Skeletal muscle tissue (tissue), 4 donors: ENCODE data around the gene ZBTB7B. TPM values are rescaled to one million over a fixed set of nuclear protein-coding genes. Genes with fewer than 3 reads are reported as not detected.

Source experiments
- H3K27ac ChIP-seq: one replicate; pipeline ENCODE4 v1.7.0; 2013; ENCODE audit warnings: mild to moderate bottlenecking, low read depth, low read length, inconsistent platforms
- H3K27me3 ChIP-seq, 3 donors: one replicate each; pipeline ENCODE4 v1.7.0; 2013; ENCODE audit warnings: low read length in 3 of 3; ENCODE audit not compliant: control insufficient read depth in 3 of 3, insufficient read depth in 3 of 3
- H3K36me3 ChIP-seq, 3 donors: one replicate each; pipeline ENCODE4 v1.7.0; 2013; ENCODE audit warnings: low read length in 3 of 3; ENCODE audit not compliant: control insufficient read depth in 3 of 3, insufficient read depth in 3 of 3
- H3K4me1 ChIP-seq, 3 donors: one replicate each; pipeline ENCODE4 v1.7.0; 2013; ENCODE audit warnings: low read length in 3 of 3, mild to moderate bottlenecking in 3 of 3; ENCODE audit not compliant: control insufficient read depth in 3 of 3, insufficient read depth in 3 of 3
- H3K4me3 ChIP-seq, 3 donors: one replicate each; pipeline ENCODE4 v1.7.0; 2013; ENCODE audit warnings: low read length in 3 of 3
- H3K9ac ChIP-seq, 3 donors: one replicate each; pipeline ENCODE4 v1.7.0; 2013; ENCODE audit warnings: low read length in 3 of 3, mild to moderate bottlenecking in 3 of 3, moderate library complexity in 2 of 3, low read depth in 1 of 3
- H3K9me3 ChIP-seq, 3 donors: one replicate each; pipeline ENCODE4 v1.7.0; 2013; ENCODE audit warnings: low read length in 3 of 3; ENCODE audit not compliant: control insufficient read depth in 3 of 3
- total RNA-seq: library from RNA; depleted of rRNA; stranded (reverse); fragments of >200 nt; gene quantifications from one replicate; pipeline ENCODE4 v1.2.3, GENCODE V29; 2014
- donor health status: Osteomylitis.

ZBTB7B gene
- total RNA-seq, 1 donor from 2014 or later: 7.8 TPM

GRCh38 chr1:155013632-155014031 lies 11.0 kb downstream of the ZBTB7B start:
- H3K36me3 ChIP-seq: peaks cover 12 to 21% (median 13%) of the 10 kb centered on the region in 3 donors
- H3K27me3 ChIP-seq: no peaks in the 10 kb centered on the region
- peak overlapping the region; percentile 44 for H3K27ac ChIP-seq
- H3K4me3 ChIP-seq: no peak overlapping the region
- peaks cover 36 to 74% (median 53%) of the 10 kb centered on the region in 3 donors for H3K4me1 ChIP-seq
- H3K9me3 ChIP-seq: no peaks in the 10 kb centered on the region
- H3K9ac ChIP-seq: no peak overlapping the region

GRCh38 chr1:155014709-155015508 lies 12.3 kb downstream of the ZBTB7B start:
- peaks cover 12 to 21% (median 13%) of the 10 kb centered on the region in 3 donors for H3K36me3 ChIP-seq
- H3K27ac ChIP-seq: no peak overlapping the region
- no peak overlapping the region for H3K9ac ChIP-seq
- H3K27me3 ChIP-seq: no peaks in the 10 kb centered on the region
- peaks cover 31 to 65% (median 43%) of the 10 kb centered on the region in 3 donors for H3K4me1 ChIP-seq
- H3K9me3 ChIP-seq: no peaks in the 10 kb centered on the region
- H3K4me3 ChIP-seq: no peak overlapping the region

DNA sequence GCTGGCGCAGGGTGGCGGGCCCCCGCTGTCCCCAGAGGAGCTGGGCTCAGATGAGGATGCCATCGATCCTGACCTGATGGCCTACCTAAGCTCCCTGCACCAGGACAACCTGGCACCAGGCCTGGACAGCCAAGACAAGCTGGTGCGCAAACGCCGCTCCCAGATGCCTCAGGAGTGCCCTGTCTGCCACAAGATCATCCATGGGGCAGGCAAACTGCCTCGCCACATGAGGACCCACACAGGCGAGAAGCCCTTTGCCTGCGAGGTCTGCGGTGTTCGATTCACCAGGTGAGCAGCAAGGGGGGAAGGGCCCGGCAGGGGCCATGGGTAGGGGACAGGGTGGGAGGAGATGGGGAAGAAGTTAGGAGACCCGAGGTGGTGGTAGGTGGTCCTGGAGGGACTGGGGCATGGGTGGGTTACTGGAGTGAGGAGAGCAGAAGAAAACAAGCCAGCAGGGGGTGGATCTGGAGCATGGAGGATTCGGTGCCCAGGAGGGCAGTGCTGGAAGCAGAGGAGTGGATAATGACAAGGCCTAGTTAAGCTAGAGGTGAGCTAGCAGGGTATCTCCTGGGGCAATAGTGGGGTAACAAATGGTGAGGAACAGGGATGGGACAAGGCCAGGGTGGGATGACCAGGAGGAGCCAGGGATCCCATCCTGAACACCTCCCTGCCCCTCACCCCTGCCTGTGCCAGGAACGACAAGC lies 13.1 kb downstream of the ZBTB7B start:
- Histone ChIP-seq H3K27ac (peak overlapping the region; percentile 25), H3K36me3 (peaks cover 12 to 21% (median 13%) of the 10 kb centered on the region in 3 donors), H3K27me3 (no peaks in the 10 kb centered on the region), H3K9me3 (no peaks in the 10 kb centered on the region), H3K9ac (peak overlapping the region in 1 of 3 donors; percentile 46), H3K4me3 (no peak overlapping the region), H3K4me1 (peaks cover 29 to 58% (median 38%) of the 10 kb centered on the region in 3 donors)

DNA sequence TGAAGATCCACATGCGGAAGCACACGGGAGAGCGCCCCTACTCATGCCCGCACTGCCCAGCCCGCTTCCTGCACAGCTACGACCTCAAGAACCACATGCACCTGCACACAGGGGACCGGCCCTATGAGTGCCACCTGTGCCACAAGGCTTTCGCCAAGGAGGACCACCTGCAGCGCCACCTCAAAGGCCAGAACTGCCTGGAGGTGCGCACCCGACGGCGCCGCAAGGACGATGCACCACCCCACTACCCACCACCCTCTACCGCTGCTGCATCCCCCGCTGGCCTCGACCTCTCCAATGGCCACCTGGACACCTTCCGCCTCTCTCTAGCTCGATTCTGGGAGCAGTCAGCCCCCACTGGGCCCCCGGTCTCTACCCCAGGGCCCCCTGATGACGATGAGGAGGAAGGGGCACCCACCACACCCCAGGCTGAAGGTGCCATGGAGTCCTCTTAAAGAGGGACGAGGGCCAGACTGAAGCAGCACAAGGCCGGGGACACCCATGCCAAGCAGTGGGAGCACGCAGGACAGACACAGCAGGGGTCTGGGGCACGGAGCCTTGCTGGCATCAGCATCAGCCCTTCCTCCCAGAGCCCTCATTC lies 13.7 kb downstream of the ZBTB7B start:
- Histone ChIP-seq H3K27me3 (no peaks in the 10 kb centered on the region), H3K4me3 (peak overlapping the region in 1 of 3 donors; percentile 74)

DNA sequence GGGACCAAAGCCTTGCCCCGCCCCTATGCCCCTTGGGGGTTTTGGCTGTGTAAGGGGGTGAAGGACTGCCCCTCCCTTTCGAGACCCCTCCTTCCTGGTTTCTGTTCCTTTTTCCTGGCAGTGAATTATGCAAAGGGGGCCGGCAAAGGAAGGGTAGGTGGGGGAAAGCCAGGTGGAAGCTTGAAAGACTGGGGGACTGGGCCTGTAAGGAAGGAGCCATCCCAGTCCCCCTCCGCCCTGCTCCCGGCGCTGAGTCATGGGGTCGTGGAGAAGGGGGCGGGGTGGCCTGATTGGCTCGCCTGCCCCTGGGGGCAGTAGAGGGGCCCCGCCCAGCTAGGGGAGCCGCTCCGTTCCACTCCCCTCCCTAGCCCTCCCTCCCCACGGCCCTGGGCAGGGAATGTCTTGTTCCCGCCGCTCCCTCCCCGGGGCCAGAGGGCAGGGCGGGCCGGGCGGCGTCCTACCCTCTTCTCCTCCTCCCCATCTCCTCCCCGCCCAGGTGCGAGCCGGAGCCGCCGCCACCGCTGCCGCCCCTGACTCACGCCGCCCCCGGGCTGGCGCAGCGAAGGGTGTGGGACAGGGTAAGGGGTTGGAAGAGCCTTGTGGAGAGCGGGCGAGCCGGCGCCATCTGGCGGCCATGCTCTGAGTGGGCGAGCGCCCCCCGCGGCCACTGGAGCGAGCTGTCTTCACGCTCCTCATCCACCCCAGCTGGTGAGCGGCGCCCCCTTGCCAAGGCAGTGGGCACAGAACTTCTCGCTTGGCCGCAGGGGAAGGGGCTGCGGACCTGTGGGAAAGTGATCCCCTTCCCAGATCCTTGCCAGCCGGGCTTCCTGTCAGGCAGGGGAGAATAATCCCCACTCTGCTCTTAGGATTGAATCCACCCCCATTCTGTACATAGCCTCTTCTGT lies 14.7 kb downstream of the ZBTB7B start:
- Histone ChIP-seq H3K4me3 (peak overlapping the region; percentile 48 to 74 (median 73)), H3K9me3 (no peaks in the 10 kb centered on the region), H3K27me3 (no peaks in the 10 kb centered on the region), H3K4me1 (peaks cover 21 to 42% (median 30%) of the 10 kb centered on the region in 3 donors), H3K36me3 (peaks cover 12 to 21% (median 13%) of the 10 kb centered on the region in 3 donors), H3K27ac (peak overlapping the region; percentile 91), H3K9ac (peak overlapping the region; percentile 46 to 80 (median 73))

More for the DNA sequence above, 13.7 kb downstream of the ZBTB7B start:
- H3K27ac ChIP-seq: peak overlapping the region; percentile 91
- peaks cover 12 to 21% (median 13%) of the 10 kb centered on the region in 3 donors for H3K36me3 ChIP-seq
- peaks cover 29 to 51% (median 38%) of the 10 kb centered on the region in 3 donors for H3K4me1 ChIP-seq
- no peaks in the 10 kb centered on the region for H3K9me3 ChIP-seq
- H3K9ac ChIP-seq: peak overlapping the region; percentile 46 to 80 (median 73)

- Histone ChIP-seq H3K9ac (peak overlapping the region; percentile 46 to 80 (median 51)), H3K9me3 (no peaks in the 10 kb centered on the region), H3K4me1 (peaks cover 19 to 36% (median 23%) of the 10 kb centered on the region in 3 donors), H3K4me3 (peak overlapping the region; percentile 48 to 74 (median 73)), H3K27me3 (no peaks in the 10 kb centered on the region), H3K27ac (peak overlapping the region; percentile 91), H3K36me3 (peaks cover 12 to 21% (median 13%) of the 10 kb centered on the region in 3 donors)
Observed at GRCh38 chr1:155017946-155018316, 15.3 kb downstream of the ZBTB7B start.

DNA sequence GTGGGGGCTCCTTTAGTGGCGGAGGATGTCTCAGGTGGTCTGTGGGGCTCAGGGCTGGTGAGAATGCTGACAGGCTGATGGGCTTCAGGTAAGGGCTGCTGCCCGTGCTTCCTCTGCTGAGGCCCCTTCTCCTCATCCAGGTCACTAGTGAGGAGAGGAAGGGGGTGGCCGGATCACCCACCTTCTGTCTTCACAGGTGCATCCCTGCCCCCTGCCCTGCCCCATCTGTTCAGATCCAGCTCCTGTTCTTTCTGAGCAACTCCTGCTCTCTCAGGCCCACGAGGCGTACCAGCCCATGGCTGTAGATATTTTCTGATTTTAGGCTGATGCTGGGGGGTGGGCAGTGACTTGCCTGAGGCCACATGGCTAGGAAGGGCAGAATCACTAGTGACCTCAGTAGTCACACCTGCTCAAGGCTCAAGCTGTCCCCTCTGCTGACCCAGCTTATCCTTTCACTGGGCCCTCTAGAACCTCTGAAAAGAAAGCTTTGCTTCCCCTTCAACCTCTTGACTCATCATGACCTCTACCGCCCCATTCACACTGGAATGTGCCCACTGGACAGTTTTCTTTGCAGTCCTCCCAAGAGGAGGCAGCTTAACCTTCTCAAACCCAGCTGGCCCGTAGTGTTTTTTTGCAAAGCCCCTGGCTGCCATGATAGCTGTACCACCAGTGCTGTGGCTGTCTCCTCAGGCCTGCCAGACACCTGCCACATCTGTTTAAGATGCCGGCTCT lies 16.2 kb downstream of the ZBTB7B start:
- no peak overlapping the region for H3K9ac ChIP-seq
- H3K4me3 ChIP-seq: no peak overlapping the region
- no peaks in the 10 kb centered on the region for H3K27me3 ChIP-seq
- H3K27ac ChIP-seq: no peak overlapping the region
- peaks cover 11 to 20% (median 13%) of the 10 kb centered on the region in 3 donors for H3K36me3 ChIP-seq
- no peaks in the 10 kb centered on the region for H3K9me3 ChIP-seq
- H3K4me1 ChIP-seq: peaks cover 14 to 31% (median 18%) of the 10 kb centered on the region in 3 donors

DNA sequence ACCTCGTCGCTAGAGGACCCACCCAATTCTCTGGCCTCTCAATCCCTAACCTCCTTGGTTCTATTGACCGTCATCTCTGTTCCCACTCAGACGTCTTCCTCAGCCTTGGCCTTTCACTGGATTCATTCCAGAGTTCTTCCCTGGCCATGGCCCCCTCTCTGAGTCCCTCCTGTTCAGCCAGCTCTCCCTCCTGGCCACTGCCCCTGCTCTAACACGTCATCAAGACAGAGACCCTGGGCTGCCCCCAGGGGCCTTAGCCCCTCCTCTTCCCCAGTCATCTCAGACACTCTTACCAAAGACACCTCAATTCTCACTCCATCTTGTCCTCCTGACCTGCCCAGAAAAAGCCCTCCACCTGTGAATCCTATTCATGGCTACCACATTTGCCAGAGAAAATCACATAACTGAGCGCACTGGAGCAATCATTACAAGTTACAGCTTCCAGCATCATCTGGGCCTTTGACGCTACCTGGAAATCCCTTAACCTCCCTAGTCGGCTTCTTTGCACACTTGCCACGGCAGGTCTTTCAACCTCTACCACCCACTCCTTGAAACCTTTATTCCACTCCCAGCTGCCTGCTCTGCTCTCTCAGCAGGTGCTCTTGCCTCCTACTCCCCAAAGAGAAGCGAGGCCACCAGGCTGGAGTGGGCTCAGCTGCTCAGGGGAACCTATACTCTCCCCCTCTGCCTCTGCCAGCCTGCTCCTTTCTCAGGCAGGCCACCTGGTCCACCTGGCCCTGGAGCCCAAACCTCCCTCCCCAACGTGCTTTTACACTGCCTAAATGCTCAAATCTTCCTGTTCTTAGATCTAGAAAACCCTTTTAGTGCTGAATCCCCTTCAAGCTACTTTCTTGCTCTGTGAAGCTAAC lies 17.0 kb downstream of the ZBTB7B start:
- Histone ChIP-seq H3K9ac (no peak overlapping the region), H3K27ac (no peak overlapping the region), H3K27me3 (no peaks in the 10 kb centered on the region), H3K4me1 (peaks cover 14 to 31% (median 15%) of the 10 kb centered on the region in 3 donors), H3K4me3 (no peak overlapping the region), H3K36me3 (peaks cover 3 to 16% (median 13%) of the 10 kb centered on the region in 3 donors), H3K9me3 (no peaks in the 10 kb centered on the region)
